HCT116 (cell line): ENCODE results near the gene DEFB126. TPM values are rescaled to one million over a fixed set of nuclear protein-coding genes. Genes with fewer than 3 reads are reported as not detected.

Experiments
- ATAC-seq: fragments of 200-7000 bp; cut with Tn5 transposase; 2 replicates; pipeline ENCODE4 v1.9.1; 2020; ENCODE audit warnings: mild to moderate bottlenecking, moderate library complexity
- BruUV-seq: library from RNA; stranded (reverse); fragments of 400-500 nt; replicated peaks from 2 replicates; lab custom pipeline; 2021; lab: Mats Ljungman, UMichigan
- CTCF ChIA-PET: fragments of 300-600 bp; sonication (Branson Sonifier 250); formaldehyde crosslinking; loops from one replicate; lab custom pipeline; 2021; ENCODE audit warnings: antibody characterized with exemption; lab: Charles Lee
- POLR2A ChIA-PET: fragments of 300-600, 350-600 bp; sonication (Branson Sonifier 250); formaldehyde crosslinking; loops from one replicate; lab custom pipeline; 2021; ENCODE audit warnings: antibody characterized with exemption; lab: Charles Lee
- RAD21 ChIA-PET, 2 experiments: fragments of 300-600 bp; sonication (Branson Sonifier 250); formaldehyde crosslinking; loops; one replicate each; lab custom pipeline; 2023; ENCODE audit warnings: low total read pairs in 2 of 2; ENCODE audit not compliant: uncharacterized antibody in 2 of 2, unreplicated experiment in 2 of 2, low non-redundant PET in 1 of 2; lab: Charles Lee
- DNase-seq: peaks from one replicate; pipeline ENCODE4 v3.0.0-alpha.2; 2010; ENCODE audit warnings: low read depth, low spot score
- H2AFZ ChIP-seq: fragments of 200-600 bp; shearing (Covaris generic), sonication (generic); 2 replicates; pipeline ENCODE4 v1.6.1; 2017; ENCODE audit warnings: low read depth, mixed run types, mixed read lengths, antibody characterized with exemption, low read length; ENCODE audit not compliant: poor library complexity, severe bottlenecking
- H3K27ac ChIP-seq: 2 replicates; pipeline ENCODE4 v1.5.1; 2012; ENCODE audit warnings: low read depth, low read length
- H3K27me3 ChIP-seq: fragments of 200-600 bp; sonication (generic); 2 replicates; pipeline ENCODE4 v1.6.1; 2016; ENCODE audit warnings: mixed run types, low read length, mixed read lengths; ENCODE audit not compliant: insufficient read depth
- H3K36me3 ChIP-seq, 2 experiments: fragments of 200-500 bp in 1 of 2; fragments of 200-600 bp in 1 of 2; sonication (Bioruptor generic) in 1 of 2; sonication (generic) in 1 of 2; 2 replicates each; pipeline versions ENCODE4 v1.5.1 to v1.6.1; 2014 to 2016; ENCODE audit warnings: low read length in 2 of 2, inconsistent platforms in 1 of 2, mixed read lengths in 1 of 2, mixed run types in 1 of 2; ENCODE audit not compliant: insufficient read depth in 2 of 2, control insufficient read depth in 1 of 2
- H3K4me1 ChIP-seq, 2 experiments: fragments of 200-600 bp in 1 of 2; sonication (generic) in 1 of 2; 2 replicates each; pipeline versions ENCODE4 v1.5.1 to v1.6.1; 2012 to 2017; ENCODE audit warnings: low read length in 2 of 2, inconsistent platforms in 1 of 2, mild to moderate bottlenecking in 1 of 2, mixed read lengths in 1 of 2, mixed run types in 1 of 2, moderate library complexity in 1 of 2; ENCODE audit not compliant: insufficient read depth in 2 of 2, control insufficient read depth in 1 of 2
- H3K4me2 ChIP-seq: fragments of 200-600 bp; sonication (generic); 2 replicates; pipeline ENCODE4 v1.6.1; 2017; ENCODE audit warnings: mixed run types, low read length, mixed read lengths
- H3K4me3 ChIP-seq, 2 experiments: fragments of 200-600 bp in 1 of 2; sonication (generic) in 1 of 2; replicated peaks in 1 of 2; 2 replicates each; pipeline ENCODE4 v1.5.1; 2011 to 2016; ENCODE audit warnings: low read length in 2 of 2, control low read depth in 1 of 2, low read depth in 1 of 2, mild to moderate bottlenecking in 1 of 2, mixed read lengths in 1 of 2, mixed run types in 1 of 2
- H3K79me2 ChIP-seq: fragments of 200-600 bp; sonication (generic); 2 replicates; pipeline ENCODE4 v1.6.1; 2017; ENCODE audit warnings: mild to moderate bottlenecking, mixed run types, low read length, moderate library complexity, mixed read lengths; ENCODE audit not compliant: insufficient read depth
- H3K9ac ChIP-seq: fragments of 200-600 bp; sonication (generic); 2 replicates; pipeline ENCODE4 v1.6.1; 2016; ENCODE audit warnings: low read length, mixed read lengths
- H3K9me2 ChIP-seq: fragments of 200-600 bp; sonication (generic), shearing (Covaris generic); 2 replicates; pipeline ENCODE4 v1.6.1; 2017; ENCODE audit warnings: mixed run types, mild to moderate bottlenecking, moderate library complexity; ENCODE audit not compliant: insufficient read depth
- H3K9me3 ChIP-seq, 2 experiments: fragments of 200-500 bp in 1 of 2; fragments of 200-600 bp in 1 of 2; sonication (Bioruptor generic) in 1 of 2; sonication (generic) in 1 of 2; 2 replicates each; pipeline ENCODE4 v1.6.1; 2014 to 2017; ENCODE audit warnings: low read length in 2 of 2, mixed read lengths in 2 of 2, inconsistent platforms in 1 of 2, low read depth in 1 of 2, mild to moderate bottlenecking in 1 of 2, mixed run types in 1 of 2, moderate library complexity in 1 of 2; ENCODE audit not compliant: control insufficient read depth in 1 of 2, insufficient read depth in 1 of 2
- H4K20me1 ChIP-seq: fragments of 200-600 bp; sonication (generic), shearing (Covaris generic); 2 replicates; pipeline ENCODE4 v1.6.1; 2017; ENCODE audit warnings: mixed run types, mild to moderate bottlenecking, moderate library complexity; ENCODE audit not compliant: insufficient read depth
- ATF3 ChIP-seq: IDR thresholded peaks from 2 replicates; pipeline ENCODE4 v1.6.1; 2012
- CBX3 ChIP-seq: IDR thresholded peaks from 2 replicates; pipeline ENCODE4 v1.6.1; 2012; ENCODE audit warnings: low read depth
- CEBPB ChIP-seq: IDR thresholded peaks from 2 replicates; pipeline ENCODE4 v1.6.1; 2012; ENCODE audit warnings: low read depth
- ELF1 ChIP-seq: IDR thresholded peaks from 2 replicates; pipeline ENCODE4 v1.6.1; 2012; ENCODE audit warnings: low read depth, borderline replicate concordance
- EZH2 ChIP-seq: fragments of 200-600 bp; sonication (generic); IDR thresholded peaks from 2 replicates; pipeline ENCODE4 v1.6.1; 2017; ENCODE audit warnings: antibody characterized with exemption, mixed run types
- EZH2phosphoT487 ChIP-seq: fragments of 200-600 bp; IDR thresholded peaks from 2 replicates; pipeline ENCODE4 v1.6.1; 2018; ENCODE audit warnings: antibody characterized with exemption, borderline replicate concordance
- FOSL1 ChIP-seq: IDR thresholded peaks from 2 replicates; pipeline ENCODE4 v1.6.1; 2012; ENCODE audit warnings: low read depth
- MAX ChIP-seq: IDR thresholded peaks from 2 replicates; pipeline ENCODE4 v1.6.1; 2012
- POLR2A ChIP-seq: IDR thresholded peaks from 2 replicates; pipeline ENCODE4 v1.7.0; 2011; ENCODE audit warnings: borderline replicate concordance; ENCODE audit not compliant: insufficient read depth, insufficient read length; ENCODE audit errors: extremely low read depth
- POLR2AphosphoS5 ChIP-seq: IDR thresholded peaks from 2 replicates; pipeline ENCODE4 v1.6.1; 2011; ENCODE audit warnings: mild to moderate bottlenecking, low read depth, low read length, moderate library complexity
- RAD21 ChIP-seq: IDR thresholded peaks from 2 replicates; pipeline ENCODE4 v1.6.1; 2012; ENCODE audit warnings: low read depth, mild to moderate bottlenecking
- SIN3A ChIP-seq: IDR thresholded peaks from 2 replicates; pipeline ENCODE4 v1.6.1; 2012; ENCODE audit warnings: low read depth
- SP1 ChIP-seq: IDR thresholded peaks from 2 replicates; pipeline ENCODE4 v1.6.1; 2012; ENCODE audit warnings: low read depth
- TCF7L2 ChIP-seq: IDR thresholded peaks from 2 replicates; pipeline ENCODE4 v1.7.0; 2011; ENCODE audit warnings: borderline replicate concordance, inconsistent platforms; ENCODE audit not compliant: insufficient read depth, insufficient read length; ENCODE audit errors: extremely low read depth
- YY1 ChIP-seq: IDR thresholded peaks from 2 replicates; pipeline ENCODE4 v1.6.1; 2011; ENCODE audit warnings: low read length, low read depth, moderate library complexity, mild to moderate bottlenecking; ENCODE audit not compliant: insufficient replicate concordance; ENCODE audit errors: extremely low read depth
- ZBTB33 ChIP-seq: IDR thresholded peaks from 2 replicates; pipeline ENCODE4 v1.6.1; 2011; ENCODE audit warnings: mild to moderate bottlenecking, low read length, moderate library complexity; ENCODE audit not compliant: insufficient replicate concordance; ENCODE audit errors: extremely low read depth
- ZFX ChIP-seq: fragments of 450-650 bp; IDR thresholded peaks from 2 replicates; pipeline ENCODE4 v1.6.1; 2017
- ZNF274 ChIP-seq: fragments of 200-500 bp; sonication (Bioruptor generic); IDR thresholded peaks from 2 replicates; pipeline ENCODE4 v1.6.1; 2014; ENCODE audit warnings: mild to moderate bottlenecking, low read depth, low read length, inconsistent platforms
- intact Hi-C: fragments of 100-400 bp; cut with micrococcal nuclease; formaldehyde crosslinking; loops from 2 replicates; pipeline ENCODE4 v1.10.0; 2022
- total RNA-seq: library from RNA; stranded (reverse); gene quantifications from one replicate; pipeline ENCODE4 v1.2.1, GENCODE V29; 2021; ENCODE audit not compliant: unreplicated experiment

Gene DEFB126
- total RNA-seq, 1 experiment from 2014 or later: not detected

GRCh38 chr20:157154-157553 lies 14.8 kb downstream of the DEFB126 start, which contains the start of gene DEFB127:
TSS of gene DEFB127 (plus strand) at chr20:157454. CDS start at chr20:157545, 91 bp downstream.
- Histone ChIP-seq H3K27me3 (peaks cover 18% of the 10 kb centered on the region; the same call in 1 of the 2 replicates), H3K4me2 (no peak within 1 kb of the TSS), H3K4me3 (no peak within 1 kb of the TSS), H3K36me3 (no peaks in the 10 kb centered on the region), H3K9me3 (no peaks in the 10 kb centered on the region), H3K4me1 (no peaks in the 10 kb centered on the region), H3K79me2 (no peaks in the 10 kb centered on the region), H3K9ac (no peak within 1 kb of the TSS), H3K9me2 (no peaks in the 10 kb centered on the region), H4K20me1 (no peaks in the 10 kb centered on the region; the same call in 1 of the 2 replicates), H3K27ac (no peak within 1 kb of the TSS), H2AFZ (no peak within 1 kb of the TSS)
- intact Hi-C loops: no loop called here
- RAD21 ChIA-PET: no interaction called here
- POLR2A ChIA-PET: no interaction called here
- DNase-seq (no peak), ATAC-seq (no peak)
- no TSS peak for BruUV-seq
- no peak for TF ChIP-seq POLR2A
- TF ChIP-seq ZNF274: no peak
- CTCF ChIA-PET: no interaction called here

GRCh38 chr20:164618-165017 lies 22.2 kb downstream of the DEFB126 start:
- no peak for ATAC-seq
- Histone ChIP-seq H3K27ac (no peak overlapping the region), H3K79me2 (no peaks in the 10 kb centered on the region), H3K9me2 (no peaks in the 10 kb centered on the region), H2AFZ (no peak overlapping the region), H3K4me2 (no peak overlapping the region), H3K4me1 (no peaks in the 10 kb centered on the region), H3K4me3 (no peak overlapping the region), H3K36me3 (no peaks in the 10 kb centered on the region), H3K9ac (no peak overlapping the region), H4K20me1 (no peaks in the 10 kb centered on the region), H3K27me3 (0 out of 2 replicates have a peak, but pooled peaks cover 3% of the 10 kb centered on the region), H3K9me3 (no peaks in the 10 kb centered on the region)
- intact Hi-C loops: no loop called here
- no TSS peak for BruUV-seq
- ChIA-PET POLR2A (no interaction called here), RAD21 (no interaction called here), CTCF (no interaction called here)
- no peak for DNase-seq
- TF ChIP-seq CEBPB (no peak), POLR2A (no peak), CBX3 (no peak), RAD21 (no peak), FOSL1 (no peak), POLR2AphosphoS5 (no peak), SIN3A (no peak), ELF1 (no peak), ZNF274 (no peak), EZH2phosphoT487 (no peak), SP1 (no peak), TCF7L2 (no peak), ZBTB33 (no peak), ZFX (no peak), EZH2 (no peak), ATF3 (no peak), YY1 (no peak), MAX (no peak)
